K562 (cell line): ENCODE data around the gene PIP5KL1. TPM values are rescaled to one million over a fixed set of nuclear protein-coding genes. Genes with fewer than 3 reads are reported as not detected.

Experiments used
- BACH1 ChIP-seq: fragments of 200-800 bp; sonication (Bioruptor generic); IDR thresholded peaks from 2 replicates; pipeline ENCODE4 v1.6.1; 2016; ENCODE audit warnings: missing genetic modification characterization, missing compliant biosample characterization
- BCLAF1 ChIP-seq, 2 experiments: fragments of 450-650 bp in 1 of 2; IDR thresholded peaks; 2 replicates each; pipeline ENCODE4 v1.6.1; 2011 to 2017; ENCODE audit warnings: low read depth in 2 of 2, antibody characterized with exemption in 1 of 2, borderline replicate concordance in 1 of 2, low read length in 1 of 2, mild to moderate bottlenecking in 1 of 2, mixed read lengths in 1 of 2; ENCODE audit not compliant: control insufficient read depth in 1 of 2
- COPS2 ChIP-seq: fragments of 450-650 bp; conservative IDR thresholded peaks from 2 replicates; pipeline ENCODE4 v1.6.1; 2016; ENCODE audit warnings: mild to moderate bottlenecking, moderate library complexity
- ELF2 ChIP-seq: fragments of 250-450 bp; sonication (Bioruptor Pico); IDR thresholded peaks from 2 replicates; pipeline ENCODE4 v1.5.0; 2021; ENCODE audit warnings: mild to moderate bottlenecking
- ELF4 ChIP-seq: fragments of 450-650 bp; formaldehyde crosslinking; IDR thresholded peaks from 2 replicates; pipeline ENCODE4 v1.4.0; 2022; ENCODE audit warnings: missing genetic modification characterization
- FOS ChIP-seq: IDR thresholded peaks from 3 replicates; pipeline ENCODE4 v1.6.1; 2011; ENCODE audit not compliant: insufficient read length; ENCODE audit errors: extremely low read depth
- FOXJ3 ChIP-seq: sonication (generic); formaldehyde crosslinking; IDR thresholded peaks from 2 replicates; pipeline ENCODE4 v1.4.0; 2020; ENCODE audit warnings: mild to moderate bottlenecking, missing genetic modification reagents
- HCFC1 ChIP-seq: IDR thresholded peaks from 2 replicates; pipeline ENCODE4 v1.6.1; 2012; ENCODE audit warnings: low read depth, low read length, improper control_type of control experiment
- MXD1 ChIP-seq: fragments of 250-450 bp; sonication (Bioruptor Pico); IDR thresholded peaks from 2 replicates; pipeline ENCODE4 v1.8.0; 2021; ENCODE audit warnings: borderline replicate concordance, mild to moderate bottlenecking, moderate library complexity; ENCODE audit not compliant: poor library complexity, severe bottlenecking
- MXI1 ChIP-seq: IDR thresholded peaks from 2 replicates; pipeline ENCODE4 v1.6.1; 2011; ENCODE audit warnings: low read depth, mild to moderate bottlenecking, improper control_type of control experiment, low read length
- NCOA1 ChIP-seq: fragments of 450-650 bp; IDR thresholded peaks from 2 replicates; pipeline ENCODE4 v1.6.1; 2016; ENCODE audit warnings: low read depth
- PKNOX1 ChIP-seq: fragments of 450-650 bp; IDR thresholded peaks from 2 replicates; pipeline ENCODE4 v1.6.1; 2016
- PREB ChIP-seq: sonication (generic); formaldehyde crosslinking; IDR thresholded peaks from 2 replicates; pipeline ENCODE4 v1.8.1; 2023; ENCODE audit warnings: mild to moderate bottlenecking, missing genetic modification reagents
- PRMT5 ChIP-seq: sonication (generic); formaldehyde crosslinking; IDR thresholded peaks from 2 replicates; pipeline ENCODE4 v1.5.0; 2020; ENCODE audit warnings: missing genetic modification reagents
- RBBP5 ChIP-seq: fragments of 200-600 bp; sonication (generic); IDR thresholded peaks from 2 replicates; pipeline ENCODE4 v1.6.1; 2012; ENCODE audit warnings: borderline replicate concordance, mild to moderate bottlenecking, low read length, control low read depth, inconsistent platforms; ENCODE audit not compliant: insufficient read depth, poor library complexity, severe bottlenecking
- STAG1 ChIP-seq: sonication (generic); formaldehyde crosslinking; IDR thresholded peaks from 2 replicates; pipeline ENCODE4 v1.5.0; 2020; ENCODE audit warnings: missing genetic modification reagents, borderline replicate concordance
- TBP ChIP-seq: optimal IDR thresholded peaks from 2 replicates; pipeline ENCODE3; 2011; ENCODE audit warnings: low read depth, low read length, improper control_type of control experiment
- ZNF668 ChIP-seq: fragments of 250-450 bp; sonication (Bioruptor Pico); IDR thresholded peaks from 2 replicates; pipeline ENCODE4 v1.8.0; 2022; ENCODE audit warnings: mild to moderate bottlenecking, inconsistent platforms
- polyA plus RNA-seq, 8 experiments: library from polyadenylated mRNA; depleted of rRNA in 4 of 8; stranded (reverse) in 5 of 8; unstranded in 3 of 8; fragments of >200 nt; fragmentation: Nextera tagmentation in 2 of 8; fragmentation: Illumina TruSeq in 1 of 8; extraction: Ambion mirVana in 2 of 8; extraction: Trizol in 1 of 8; gene quantifications; 2 replicates each; pipeline versions ENCODE4 v1.2.1 to v1.2.3, GENCODE V29; 2011 to 2014; ENCODE audit warnings: inconsistent platforms in 1 of 8, missing spikeins in 1 of 8
- total RNA-seq, 7 experiments: library from RNA; depleted of rRNA in 6 of 7; stranded (reverse); fragments of >200 nt in 6 of 7; fragmentation: Illumina TruSeq in 2 of 7; extraction: Trizol in 2 of 7; gene quantifications; 2 replicates each; pipeline versions ENCODE4 v1.2.1 to v1.2.3, GENCODE V29; 2011 to 2021; ENCODE audit warnings: low replicate concordance in 1 of 7
- TF ChIP-seq, protein P1 (sequence below): fragments of 250-450 bp; sonication (Bioruptor Pico); IDR thresholded peaks from 2 replicates; pipeline ENCODE4 v1.5.0; 2022; ENCODE audit warnings: mild to moderate bottlenecking

PIP5KL1 gene
- total and polyA plus RNA-seq, 9 of the 15 experiments (the other 6 are each of a cell fraction or from before 2014, with no cell fraction given): 0.18 to 4.8 (median 1.2) TPM

GRCh38 chr9:127937388-127938297 lies 7.1 kb upstream of the PIP5KL1 start, which contains the start of gene DPM2 (continued):
- TF ChIP-seq BCLAF1 (IDR thresholded peaks at IDR 0.05; ENCODE audit: borderline replicate concordance in 1 of 2, control insufficient read depth in 1 of 2, low read depth in 2 of 2, low read length in 1 of 2) (0 out of 4 replicates have a peak, but pooled peaks of 1 of the 2 experiments have one; percentile 65), ELF2 (CRISPR knock-in tag) (peak; percentile 92), COPS2 (no peak), MXD1 (CRISPR knock-in tag) (no peak), BACH1 (tag) (no peak), ELF4 (CRISPR knock-in tag) (peak; percentile 87), MXI1 (peak; percentile 42; the same call in 1 of the 2 replicates), PRMT5 (CRISPR knock-in tag) (no peak), HCFC1 (peak; percentile 98), NCOA1 (0 out of 2 replicates have a peak, but pooled peaks have one; percentile 22), FOS (no peak), FOXJ3 (CRISPR knock-in tag) (no peak), TBP (peak; percentile 57), ZNF668 (CRISPR knock-in tag) (no peak), PREB (CRISPR knock-in tag) (peak; percentile 91; the same call in 1 of the 2 replicates), PKNOX1 (peak; percentile 78), STAG1 (CRISPR knock-in tag) (0 out of 2 replicates have a peak, but pooled peaks have one; percentile 12), RBBP5 (peak; percentile 76)
- TF ChIP-seq, protein P1, sequence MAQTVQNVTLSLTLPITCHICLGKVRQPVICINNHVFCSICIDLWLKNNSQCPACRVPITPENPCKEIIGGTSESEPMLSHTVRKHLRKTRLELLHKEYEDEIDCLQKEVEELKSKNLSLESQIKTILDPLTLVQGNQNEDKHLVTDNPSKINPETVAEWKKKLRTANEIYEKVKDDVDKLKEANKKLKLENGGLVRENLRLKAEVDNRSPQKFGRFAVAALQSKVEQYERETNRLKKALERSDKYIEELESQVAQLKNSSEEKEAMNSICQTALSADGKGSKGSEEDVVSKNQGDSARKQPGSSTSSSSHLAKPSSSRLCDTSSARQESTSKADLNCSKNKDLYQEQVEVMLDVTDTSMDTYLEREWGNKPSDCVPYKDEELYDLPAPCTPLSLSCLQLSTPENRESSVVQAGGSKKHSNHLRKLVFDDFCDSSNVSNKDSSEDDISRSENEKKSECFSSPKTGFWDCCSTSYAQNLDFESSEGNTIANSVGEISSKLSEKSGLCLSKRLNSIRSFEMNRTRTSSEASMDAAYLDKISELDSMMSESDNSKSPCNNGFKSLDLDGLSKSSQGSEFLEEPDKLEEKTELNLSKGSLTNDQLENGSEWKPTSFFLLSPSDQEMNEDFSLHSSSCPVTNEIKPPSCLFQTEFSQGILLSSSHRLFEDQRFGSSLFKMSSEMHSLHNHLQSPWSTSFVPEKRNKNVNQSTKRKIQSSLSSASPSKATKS (CRISPR knock-in tag): no peak
